ENCODE results near the gene PKP3. TPM values are rescaled to one million over a fixed set of nuclear protein-coding genes. Genes with fewer than 3 reads are reported as not detected.

The PKP3 gene
- total and polyA plus RNA-seq, 12 donors = 0.13 to 3.0 (median 0.72) TPM

- H3K4me3 ChIP-seq = peak overlapping the region in 9 of 10 donors; percentile 28 to 52 (median 47)
- peak overlapping the region; percentile 93 to 100 (median 98) for H3K27ac ChIP-seq
- ATAC-seq (peak; percentile 86 to 95 (median 92)), DNase-seq (peak; percentile 95 to 97)
- WGBS, 2 donors = 4 to 6% methylated on average over 66 to 69 of the region's 76 CpGs
- H3K4me1 ChIP-seq = peaks cover 5 to 45% (median 35%) of the 10 kb centered on the region in 9 donors
- no peak for TF ChIP-seq CTCF (IDR thresholded peaks at IDR 0.05)
- no peaks in the 10 kb centered on the region for H3K36me3 ChIP-seq
- peaks cover 0 to 6% (median 0%) of the 10 kb centered on the region in 11 donors for H3K9me3 ChIP-seq
- intact Hi-C loops (cut with DNase I) = loop anchor here in 9 of 10 donors (2.0 to 10.0 kb wide), 11 partner anchors 41 to 159 kb away; partner anchors contain the start of genes BET1L (in 4 of the 9), RIC8A (in 4 of the 9), IFITM2 (in 2 of the 9) and IFITM1 (in 1 of the 9)
- no peaks in the 10 kb centered on the region for H3K27me3 ChIP-seq
Measured at GRCh38 chr11:355581-356458, 38.2 kb upstream of the PKP3 start.

GRCh38 chr11:356610-357009 lies 37.4 kb upstream of the PKP3 start:
- H3K4me1 ChIP-seq = peaks cover 5 to 40% (median 35%) of the 10 kb centered on the region in 9 donors
- WGBS, 2 donors = 79 to 87% methylated on average over 6 of the region's 6 CpGs
- no peak for DNase-seq

GRCh38 chr11:357582-357981 lies 36.4 kb upstream of the PKP3 start:
- ATAC-seq = no peak
- H3K4me1 ChIP-seq = peaks cover 5 to 36% (median 31%) of the 10 kb centered on the region in 9 donors

More at GRCh38 chr11:356610-357009, 37.4 kb upstream of the PKP3 start:
- no peak overlapping the region for H3K4me3 ChIP-seq
- no peaks in the 10 kb centered on the region for H3K36me3 ChIP-seq
- no peak for TF ChIP-seq CTCF (IDR thresholded peaks at IDR 0.05)
- intact Hi-C loops (cut with DNase I) = loop anchor here in 8 of 10 donors (5.0 to 10.0 kb wide), 8 partner anchors 49 to 159 kb away; partner anchors contain the start of genes BET1L (in 4 of the 8), RIC8A (in 4 of the 8) and IFITM2 (in 2 of the 8)
- H3K27ac ChIP-seq = no peak overlapping the region
- peaks cover 0 to 14% (median 0%) of the 10 kb centered on the region in 11 donors for H3K9me3 ChIP-seq
- H3K27me3 ChIP-seq = no peaks in the 10 kb centered on the region
- ATAC-seq = no peak

More at GRCh38 chr11:357582-357981, 36.4 kb upstream of the PKP3 start:
- peaks cover 0 to 16% (median 0%) of the 10 kb centered on the region in 11 donors for H3K9me3 ChIP-seq
- H3K36me3 ChIP-seq = no peaks in the 10 kb centered on the region
- intact Hi-C loops (cut with DNase I) = loop anchor here in 8 of 10 donors (5.0 to 10.0 kb wide), 8 partner anchors 50 to 160 kb away; partner anchors contain the start of genes BET1L (in 4 of the 8), RIC8A (in 4 of the 8) and IFITM2 (in 2 of the 8)
- DNase-seq = no peak
- WGBS, 2 donors = 97% methylated on average over 4 of the region's 4 CpGs
- no peaks in the 10 kb centered on the region for H3K27me3 ChIP-seq
- TF ChIP-seq CTCF (IDR thresholded peaks at IDR 0.05) = no peak
- no peak overlapping the region for H3K4me3 ChIP-seq
- no peak overlapping the region for H3K27ac ChIP-seq

Data from heart right ventricle (tissue), 16 donors.